ENCODE results near the gene ARL16.

DNA sequence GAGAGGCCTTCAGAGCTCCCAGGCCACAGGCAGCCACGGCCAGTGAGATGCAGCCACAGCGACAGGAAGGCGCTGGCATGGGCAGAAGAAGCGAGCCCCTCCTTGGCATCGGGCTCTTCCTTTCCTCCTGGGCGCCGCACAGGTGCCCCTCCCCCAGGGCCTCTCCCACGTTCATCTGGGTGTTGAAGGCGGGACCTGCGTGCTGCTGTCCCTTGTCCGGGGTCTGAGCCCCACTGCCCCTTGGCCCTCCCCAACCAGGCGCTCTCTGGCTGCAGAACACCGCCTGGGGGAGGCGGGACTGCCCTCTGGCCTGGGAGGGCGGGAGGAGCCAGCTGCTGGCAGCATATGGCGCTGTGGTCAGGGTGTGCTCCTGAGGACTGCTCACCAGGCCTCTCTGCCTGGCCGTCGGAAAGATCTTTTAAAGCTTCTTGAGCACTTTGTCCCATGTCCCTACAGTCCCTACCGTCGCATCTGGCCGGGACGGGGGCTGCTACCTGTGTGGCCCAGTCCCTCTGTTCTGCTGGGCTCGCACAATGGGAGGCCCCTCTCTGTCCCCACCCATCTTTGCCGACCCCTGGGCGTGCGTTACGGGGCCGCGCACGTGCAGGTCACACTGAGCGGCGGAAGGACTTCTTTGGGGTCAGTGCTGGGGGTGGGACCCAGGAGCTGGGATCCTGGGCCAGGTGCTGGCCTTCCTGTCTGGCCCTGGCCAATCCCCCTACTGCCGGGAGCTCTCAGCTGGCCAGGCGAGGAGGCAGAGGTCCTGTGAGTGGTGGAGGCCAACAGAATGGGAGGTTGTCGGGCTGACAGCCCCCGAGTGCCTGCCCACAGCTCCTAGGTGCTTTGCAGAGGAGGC, 30.2 kb upstream of the ARL16 start:
- no peak for TF ChIP-seq EZH2 (IDR thresholded peaks at IDR 0.05; ENCODE audit: low read depth, low read length, severe bottlenecking)
- TF ChIP-seq SP2 (IDR thresholded peaks at IDR 0.05; ENCODE audit: low read length): no peak
- no peak for TF ChIP-seq SP4 (IDR thresholded peaks at IDR 0.05; ENCODE audit: low read length)
- TF ChIP-seq TAF1 (IDR thresholded peaks at IDR 0.05; ENCODE audit: low read depth, low read length): no peak
- no peak for TF ChIP-seq SP1 (IDR thresholded peaks at IDR 0.05; ENCODE audit: low read depth, low read length)
- TF ChIP-seq, protein P1, sequence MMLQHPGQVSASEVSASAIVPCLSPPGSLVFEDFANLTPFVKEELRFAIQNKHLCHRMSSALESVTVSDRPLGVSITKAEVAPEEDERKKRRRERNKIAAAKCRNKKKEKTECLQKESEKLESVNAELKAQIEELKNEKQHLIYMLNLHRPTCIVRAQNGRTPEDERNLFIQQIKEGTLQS (IDR thresholded peaks at IDR 0.05; ENCODE audit: insufficient read depth, low read depth, low read length): no peak
- no peak for TF ChIP-seq MAX (IDR thresholded peaks at IDR 0.05)
- no peak for TF ChIP-seq SRF (IDR thresholded peaks at IDR 0.05; ENCODE audit: low read depth, low read length)
- no peak for TF ChIP-seq POLR2A (IDR thresholded peaks at IDR 0.05; ENCODE audit: control extremely low read depth in 1 of 2, low read depth in 2 of 2, low read length in 2 of 2)
